ENCODE results near the gene RRN3.
"Not testable (repeated sequence)": the region's sequence is repeated elsewhere in the genome, so short reads cannot be mapped to it uniquely, and the experiment has no call there.

- TF ChIP-seq CTCF (IDR thresholded peaks at IDR 0.05; ENCODE audit: extremely low read depth in 1 of 2, insufficient read depth in 1 of 2, low read depth in 1 of 2, low read length in 2 of 2); EZH2 (IDR thresholded peaks at IDR 0.05; ENCODE audit: borderline replicate concordance, low read depth, low read length, severe bottlenecking): not testable (repeated sequence)
Measured at GRCh38 chr16:15143601-15144091, 49.6 kb upstream of the RRN3 start.
